SH-SY5Y (cell line): ENCODE measurements around the gene BCL2L2.

Source experiments
- GATA2 ChIP-seq: IDR thresholded peaks from 2 replicates; pipeline ENCODE4 v1.6.1; 2011; ENCODE audit warnings: mild to moderate bottlenecking, low read depth, low read length
- GATA3 ChIP-seq: IDR thresholded peaks from 2 replicates; pipeline ENCODE4 v1.6.1; 2011; ENCODE audit warnings: low read depth, mild to moderate bottlenecking, low read length, moderate library complexity

DNA sequence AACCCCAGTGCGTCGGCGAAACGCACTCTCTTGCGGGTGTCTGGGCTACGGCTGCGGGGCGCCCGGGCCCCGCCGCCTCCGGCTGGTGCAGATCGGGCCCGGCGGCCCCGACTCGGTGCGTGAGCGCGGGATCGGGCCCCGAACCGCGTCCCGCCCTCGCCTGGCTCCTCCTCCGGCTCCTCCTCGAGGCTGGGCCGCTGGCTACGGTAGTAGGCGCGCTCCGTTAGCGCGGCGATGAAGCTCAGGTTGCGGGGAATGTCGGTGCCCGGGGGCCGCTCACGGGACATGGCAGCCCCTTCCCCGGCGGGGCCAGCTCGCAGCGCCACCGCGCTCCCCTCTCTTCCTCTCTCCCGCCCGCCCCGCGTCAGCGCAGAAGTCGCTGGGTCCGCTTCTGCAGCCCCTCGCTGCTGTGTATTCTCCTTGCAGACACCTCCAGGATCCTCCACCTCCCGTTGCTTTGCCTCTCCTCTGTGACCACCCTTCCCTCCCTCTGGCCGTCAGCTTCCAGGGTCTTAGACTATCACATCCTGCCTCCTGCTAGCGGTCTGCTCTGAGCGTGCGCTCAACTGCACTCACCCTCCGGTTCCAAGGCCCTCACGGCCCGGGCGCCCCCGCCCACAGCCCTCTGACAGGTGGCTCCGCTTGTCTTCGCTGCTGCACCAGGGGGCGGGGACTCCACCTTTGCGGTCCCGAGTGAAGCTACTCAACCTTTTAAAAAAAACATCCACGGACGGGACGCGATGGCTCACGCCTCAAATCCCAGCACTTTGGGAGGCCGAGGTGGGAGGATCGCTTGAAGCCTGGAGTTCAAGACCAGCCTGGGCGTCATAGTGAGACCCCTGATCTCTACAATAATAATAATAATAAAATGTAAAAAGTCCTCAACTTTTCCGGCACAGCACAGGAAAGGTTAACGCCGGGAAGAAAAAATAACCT is 4.1 kb upstream of the BCL2L2 start, which contains the start of gene PPP1R3E:
- TF ChIP-seq GATA2 (no peak), GATA3 (no peak)
